Activated CD8-positive, alpha-beta memory T cell treated with anti-CD3 and anti-CD28 coated beads, Interleukin-2, amount 50 U/mL, for 1 hour (primary cell): ENCODE measurements around the gene OR10H3.
"Not testable (repeated sequence)": the region's sequence is repeated elsewhere in the genome, so short reads cannot be mapped to it uniquely, and the experiment has no call there.

ENCODE experiments used
- DNase-seq: peaks from one replicate; pipeline ENCODE4 v3.0.0-alpha.2; 2020; ENCODE audit errors: extremely low read depth

Gene OR10H3

GRCh38 chr19:15737722-15738121, at the start of gene OR10H3:
Gene OR10H3 (plus strand): TSS chr19:15737985. CDS start chr19:15741393, 3,408 bp downstream.
- DNase-seq: no peak

- no peak for DNase-seq
These were observed 41.1 kb upstream of the OR10H3 start for GRCh38 chr19:15696654-15697194.

GRCh38 chr19:15701757-15702533, 35.8 kb upstream of the OR10H3 start:
- no peak for DNase-seq

- no peak for DNase-seq
These were observed 35.3 kb upstream of the OR10H3 start for GRCh38 chr19:15702534-15702930.

- no peak for DNase-seq
These were observed 23.1 kb upstream of the OR10H3 start for GRCh38 chr19:15714638-15715037.

- no peak for DNase-seq
These were observed 22.1 kb upstream of the OR10H3 start for GRCh38 chr19:15715642-15716041.

GRCh38 chr19:15717809-15718208, 20.0 kb upstream of the OR10H3 start:
- no peak for DNase-seq

GRCh38 chr19:15721268-15721667, 16.5 kb upstream of the OR10H3 start:
- DNase-seq: no peak

- DNase-seq: no peak
These were observed 14.8 kb upstream of the OR10H3 start for GRCh38 chr19:15722956-15723355.

- DNase-seq: no peak
These were observed 10.1 kb upstream of the OR10H3 start, which contains the start of gene OR10H2 for GRCh38 chr19:15727724-15728123. Gene OR10H2 (plus strand): TSS chr19:15728024. CDS start chr19:15728044, 20 bp downstream.

- DNase-seq: no peak
These were observed 7.2 kb upstream of the OR10H3 start for GRCh38 chr19:15730538-15730937.

GRCh38 chr19:15732388-15732787, 5.4 kb upstream of the OR10H3 start:
- no peak for DNase-seq

- no peak for DNase-seq
These were observed 3.9 kb upstream of the OR10H3 start for GRCh38 chr19:15733895-15734294.

- no peak for DNase-seq
These were observed 3.0 kb downstream of the OR10H3 start for GRCh38 chr19:15740785-15741184.

GRCh38 chr19:15748239-15748638, 10.5 kb downstream of the OR10H3 start:
- no peak for DNase-seq

GRCh38 chr19:15758379-15758778, 20.6 kb downstream of the OR10H3 start:
- DNase-seq: no peak

GRCh38 chr19:15759962-15760565, 22.3 kb downstream of the OR10H3 start:
- no peak for DNase-seq

- no peak for DNase-seq
These were observed 31.8 kb downstream of the OR10H3 start for GRCh38 chr19:15769586-15769985.

- DNase-seq: not testable (repeated sequence)
These were observed 36.4 kb downstream of the OR10H3 start for GRCh38 chr19:15774159-15774558.

- no peak for DNase-seq
These were observed 37.5 kb downstream of the OR10H3 start for GRCh38 chr19:15775249-15775648.

GRCh38 chr19:15776264-15776663, 38.5 kb downstream of the OR10H3 start:
- no peak for DNase-seq

GRCh38 chr19:15776991-15777970, 39.5 kb downstream of the OR10H3 start:
- no peak for DNase-seq
